HepG2 (cell line): ENCODE measurements around the gene SNAP29. TPM values are rescaled to one million over a fixed set of nuclear protein-coding genes. Genes with fewer than 3 reads are reported as not detected.

Source experiments
- BHLHE40 ChIP-seq: IDR thresholded peaks from 2 replicates; pipeline ENCODE4 v1.6.1; 2011; ENCODE audit warnings: low read length, improper control_type of control experiment
- CENPT ChIP-seq: sonication (generic); formaldehyde crosslinking; IDR thresholded peaks from 2 replicates; pipeline ENCODE4 v1.8.0; 2022; ENCODE audit warnings: low read depth, mild to moderate bottlenecking, moderate library complexity, missing genetic modification reagents
- HBP1 ChIP-seq: IDR thresholded peaks from 2 replicates; pipeline ENCODE4 v1.6.1; 2016; ENCODE audit warnings: low read depth, control low read depth
- HIC2 ChIP-seq: sonication (generic); formaldehyde crosslinking; IDR thresholded peaks from 2 replicates; pipeline ENCODE4 v1.9.0; 2022; ENCODE audit warnings: low read depth, missing genetic modification reagents
- HOXA3 ChIP-seq: sonication (generic); formaldehyde crosslinking; IDR thresholded peaks from 2 replicates; pipeline ENCODE4 v1.5.0; 2020; ENCODE audit warnings: missing genetic modification reagents
- KAT7 ChIP-seq: IDR thresholded peaks from 2 replicates; pipeline ENCODE4 v1.6.1; 2018; ENCODE audit warnings: borderline replicate concordance, missing compliant biosample characterization
- KDM5B ChIP-seq: sonication (generic); formaldehyde crosslinking; IDR thresholded peaks from 2 replicates; pipeline ENCODE4 v1.4.0; 2020; ENCODE audit warnings: missing genetic modification reagents, mild to moderate bottlenecking, borderline replicate concordance
- MED1 ChIP-seq: sonication (generic); formaldehyde crosslinking; IDR thresholded peaks from 2 replicates; pipeline ENCODE4 v1.4.0; 2020; ENCODE audit warnings: missing genetic modification reagents
- MIXL1 ChIP-seq: IDR thresholded peaks from 2 replicates; pipeline ENCODE4 v1.6.1; 2016
- NBN ChIP-seq: fragments of 450-650 bp; conservative IDR thresholded peaks from 2 replicates; pipeline ENCODE4 v1.6.1; 2017
- NRL ChIP-seq: sonication (generic); formaldehyde crosslinking; IDR thresholded peaks from 2 replicates; pipeline ENCODE4 v1.5.0; 2020; ENCODE audit warnings: missing genetic modification reagents, mild to moderate bottlenecking, moderate library complexity, borderline replicate concordance
- SPEN ChIP-seq: sonication (generic); formaldehyde crosslinking; IDR thresholded peaks from 2 replicates; pipeline ENCODE4 v1.5.1; 2020; ENCODE audit warnings: low read depth, mild to moderate bottlenecking, missing genetic modification reagents
- ZNF138 ChIP-seq: sonication (generic); formaldehyde crosslinking; IDR thresholded peaks from 2 replicates; pipeline ENCODE4 v1.5.0; 2020; ENCODE audit warnings: mild to moderate bottlenecking, low read depth, missing genetic modification reagents
- ZNF446 ChIP-seq: sonication (generic); formaldehyde crosslinking; IDR thresholded peaks from 2 replicates; pipeline ENCODE4 v1.5.0; 2020; ENCODE audit warnings: mild to moderate bottlenecking, missing genetic modification reagents
- ZNF468 ChIP-seq: sonication (generic); formaldehyde crosslinking; IDR thresholded peaks from 2 replicates; pipeline ENCODE4 v1.8.0; 2022; ENCODE audit warnings: mild to moderate bottlenecking, moderate library complexity, missing genetic modification reagents
- ZNF501 ChIP-seq: sonication (generic); formaldehyde crosslinking; IDR thresholded peaks from 2 replicates; pipeline ENCODE4 v1.5.1; 2020; ENCODE audit warnings: mild to moderate bottlenecking, moderate library complexity, missing genetic modification reagents
- ZNF577 ChIP-seq: sonication (generic); formaldehyde crosslinking; IDR thresholded peaks from 2 replicates; pipeline ENCODE4 v1.4.0; 2020; ENCODE audit warnings: mild to moderate bottlenecking, low read depth, missing genetic modification reagents, borderline replicate concordance
- ZNF746 ChIP-seq: sonication (generic); formaldehyde crosslinking; IDR thresholded peaks from 2 replicates; pipeline ENCODE4 v1.8.0; 2022; ENCODE audit warnings: mild to moderate bottlenecking, missing genetic modification reagents
- polyA plus RNA-seq, 8 experiments: library from polyadenylated mRNA; depleted of rRNA in 3 of 8; stranded (reverse) in 7 of 8; unstranded in 1 of 8; fragments of >200 nt; fragmentation: Illumina TruSeq in 4 of 8; extraction: Trizol in 4 of 8; gene quantifications; 2 replicates each; pipeline versions ENCODE4 v1.2.1 to v1.2.3, GENCODE V29; 2011 to 2016; ENCODE audit warnings: low read depth in 4 of 8, missing spikeins in 1 of 8, mixed read lengths in 1 of 8; ENCODE audit not compliant: insufficient read depth in 1 of 8
- total RNA-seq, 5 experiments: library from RNA; depleted of rRNA; stranded (reverse); fragments of >200 nt; fragmentation: Illumina TruSeq; extraction: Trizol; gene quantifications; 2 replicates each; pipeline ENCODE4 v1.2.3, GENCODE V29; 2016; ENCODE audit warnings: low read depth in 1 of 5
- TF ChIP-seq, protein P1 (sequence below): sonication (generic); formaldehyde crosslinking; IDR thresholded peaks from 2 replicates; pipeline ENCODE4 v1.5.1; 2020; ENCODE audit warnings: mild to moderate bottlenecking, missing genetic modification reagents, moderate library complexity
- TF ChIP-seq, protein P2 (sequence below): sonication (generic); formaldehyde crosslinking; conservative IDR thresholded peaks from 2 replicates; pipeline ENCODE4 v1.8.1; 2023; ENCODE audit warnings: missing genetic modification reagents

The SNAP29 gene
- total and polyA plus RNA-seq, 2 of the 13 experiments (the other 11 are each of a cell fraction or from before 2014, with no cell fraction given), result 12.3 to 30.7 TPM

- peak; percentile 77; the same call in 1 of the 2 replicates for TF ChIP-seq HIC2 (CRISPR knock-in tag)
- TF ChIP-seq, protein P1, sequence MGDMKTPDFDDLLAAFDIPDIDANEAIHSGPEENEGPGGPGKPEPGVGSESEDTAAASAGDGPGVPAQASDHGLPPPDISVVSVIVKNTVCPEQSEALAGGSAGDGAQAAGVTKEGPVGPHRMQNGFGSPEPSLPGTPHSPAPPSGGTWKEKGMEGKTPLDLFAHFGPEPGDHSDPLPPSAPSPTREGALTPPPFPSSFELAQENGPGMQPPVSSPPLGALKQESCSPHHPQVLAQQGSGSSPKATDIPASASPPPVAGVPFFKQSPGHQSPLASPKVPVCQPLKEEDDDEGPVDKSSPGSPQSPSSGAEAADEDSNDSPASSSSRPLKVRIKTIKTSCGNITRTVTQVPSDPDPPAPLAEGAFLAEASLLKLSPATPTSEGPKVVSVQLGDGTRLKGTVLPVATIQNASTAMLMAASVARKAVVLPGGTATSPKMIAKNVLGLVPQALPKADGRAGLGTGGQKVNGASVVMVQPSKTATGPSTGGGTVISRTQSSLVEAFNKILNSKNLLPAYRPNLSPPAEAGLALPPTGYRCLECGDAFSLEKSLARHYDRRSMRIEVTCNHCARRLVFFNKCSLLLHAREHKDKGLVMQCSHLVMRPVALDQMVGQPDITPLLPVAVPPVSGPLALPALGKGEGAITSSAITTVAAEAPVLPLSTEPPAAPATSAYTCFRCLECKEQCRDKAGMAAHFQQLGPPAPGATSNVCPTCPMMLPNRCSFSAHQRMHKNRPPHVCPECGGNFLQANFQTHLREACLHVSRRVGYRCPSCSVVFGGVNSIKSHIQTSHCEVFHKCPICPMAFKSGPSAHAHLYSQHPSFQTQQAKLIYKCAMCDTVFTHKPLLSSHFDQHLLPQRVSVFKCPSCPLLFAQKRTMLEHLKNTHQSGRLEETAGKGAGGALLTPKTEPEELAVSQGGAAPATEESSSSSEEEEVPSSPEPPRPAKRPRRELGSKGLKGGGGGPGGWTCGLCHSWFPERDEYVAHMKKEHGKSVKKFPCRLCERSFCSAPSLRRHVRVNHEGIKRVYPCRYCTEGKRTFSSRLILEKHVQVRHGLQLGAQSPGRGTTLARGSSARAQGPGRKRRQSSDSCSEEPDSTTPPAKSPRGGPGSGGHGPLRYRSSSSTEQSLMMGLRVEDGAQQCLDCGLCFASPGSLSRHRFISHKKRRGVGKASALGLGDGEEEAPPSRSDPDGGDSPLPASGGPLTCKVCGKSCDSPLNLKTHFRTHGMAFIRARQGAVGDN (CRISPR knock-in tag), result peak; percentile 95
- peak; percentile 63; the same call in 1 of the 2 replicates for TF ChIP-seq KAT7 (CRISPR knock-in tag)
- TF ChIP-seq MED1, result peak; percentile 93
- peak; percentile 87 for TF ChIP-seq ZNF501 (CRISPR knock-in tag)
- peak; percentile 93 for TF ChIP-seq HOXA3 (CRISPR knock-in tag)
- TF ChIP-seq CENPT (CRISPR knock-in tag), result peak; percentile 31; the same call in 1 of the 2 replicates
- peak; percentile 50; the same call in 1 of the 2 replicates for TF ChIP-seq KDM5B (CRISPR knock-in tag)
- peak; percentile 78 for TF ChIP-seq ZNF746 (CRISPR knock-in tag)
- peak; percentile 81 for TF ChIP-seq SPEN (CRISPR knock-in tag)
- no peak; the same call in 1 of the 2 replicates for TF ChIP-seq MIXL1 (CRISPR knock-in tag)
- TF ChIP-seq NBN, result no peak
- no peak for TF ChIP-seq ZNF577 (CRISPR knock-in tag)
- no peak for TF ChIP-seq ZNF468
- TF ChIP-seq, protein P2, sequence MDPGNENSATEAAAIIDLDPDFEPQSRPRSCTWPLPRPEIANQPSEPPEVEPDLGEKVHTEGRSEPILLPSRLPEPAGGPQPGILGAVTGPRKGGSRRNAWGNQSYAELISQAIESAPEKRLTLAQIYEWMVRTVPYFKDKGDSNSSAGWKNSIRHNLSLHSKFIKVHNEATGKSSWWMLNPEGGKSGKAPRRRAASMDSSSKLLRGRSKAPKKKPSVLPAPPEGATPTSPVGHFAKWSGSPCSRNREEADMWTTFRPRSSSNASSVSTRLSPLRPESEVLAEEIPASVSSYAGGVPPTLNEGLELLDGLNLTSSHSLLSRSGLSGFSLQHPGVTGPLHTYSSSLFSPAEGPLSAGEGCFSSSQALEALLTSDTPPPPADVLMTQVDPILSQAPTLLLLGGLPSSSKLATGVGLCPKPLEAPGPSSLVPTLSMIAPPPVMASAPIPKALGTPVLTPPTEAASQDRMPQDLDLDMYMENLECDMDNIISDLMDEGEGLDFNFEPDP (CRISPR knock-in tag), result peak; percentile 91; the same call in 1 of the 2 replicates
- TF ChIP-seq HBP1 (CRISPR knock-in tag), result peak; percentile 70; the same call in 1 of the 2 replicates
- peak; percentile 60; the same call in 1 of the 2 replicates for TF ChIP-seq ZNF138
- TF ChIP-seq NRL (CRISPR knock-in tag), result peak; percentile 70; the same call in 1 of the 2 replicates
- peak; percentile 66 for TF ChIP-seq BHLHE40
- no peak; the same call in 1 of the 2 replicates for TF ChIP-seq ZNF446 (CRISPR knock-in tag)
Observed at GRCh38 chr22:20916916-20917810, 58.4 kb downstream of the SNAP29 start, which contains the start of gene CRKL (continued).
